HepG2 (cell line): Measurements from ENCODE around the gene SLC5A5. TPM values are rescaled to one million over a fixed set of nuclear protein-coding genes. Genes with fewer than 3 reads are reported as not detected.

Experiments used
- ATRX ChIP-seq: sonication (generic); formaldehyde crosslinking; IDR thresholded peaks from 2 replicates; pipeline ENCODE4 v1.4.0; 2020; ENCODE audit warnings: missing genetic modification reagents, borderline replicate concordance
- BCL6 ChIP-seq: IDR thresholded peaks from 2 replicates; pipeline ENCODE4 v1.6.1; 2016; ENCODE audit warnings: missing genetic modification reagents, missing compliant biosample characterization
- ERF ChIP-seq: IDR thresholded peaks from 2 replicates; pipeline ENCODE4 v1.6.1; 2018; ENCODE audit warnings: missing biosample characterization, missing genetic modification reagents
- FOXC1 ChIP-seq: sonication (generic); formaldehyde crosslinking; IDR thresholded peaks from 2 replicates; pipeline ENCODE4 v1.8.0; 2022; ENCODE audit warnings: mild to moderate bottlenecking, missing genetic modification reagents, borderline replicate concordance
- GTF2F1 ChIP-seq: fragments of 150-350 bp; IDR thresholded peaks from 2 replicates; pipeline ENCODE4 v1.6.1; 2014; ENCODE audit warnings: low read length
- KAT7 ChIP-seq: IDR thresholded peaks from 2 replicates; pipeline ENCODE4 v1.6.1; 2018; ENCODE audit warnings: borderline replicate concordance, missing compliant biosample characterization
- MEIS2 ChIP-seq: sonication (generic); formaldehyde crosslinking; IDR thresholded peaks from 2 replicates; pipeline ENCODE4 v1.9.0; 2021; ENCODE audit warnings: mild to moderate bottlenecking, missing genetic modification reagents
- MLLT10 ChIP-seq: sonication (generic); formaldehyde crosslinking; IDR thresholded peaks from 2 replicates; pipeline ENCODE4 v1.4.0; 2020; ENCODE audit warnings: missing genetic modification reagents
- MTF1 ChIP-seq: sonication (generic); formaldehyde crosslinking; IDR thresholded peaks from 2 replicates; pipeline ENCODE4 v1.5.0; 2020; ENCODE audit warnings: missing genetic modification reagents
- NFKBIZ ChIP-seq: IDR thresholded peaks from 2 replicates; pipeline ENCODE4 v1.6.1; 2018; ENCODE audit warnings: missing genetic modification reagents, missing compliant biosample characterization
- PHF8 ChIP-seq: sonication (generic); formaldehyde crosslinking; IDR thresholded peaks from 2 replicates; pipeline ENCODE4 v1.5.0; 2020; ENCODE audit warnings: missing genetic modification reagents
- TOPORS ChIP-seq: sonication (generic); formaldehyde crosslinking; IDR thresholded peaks from 2 replicates; pipeline ENCODE4 v1.8.0; 2023; ENCODE audit warnings: mild to moderate bottlenecking, missing genetic modification reagents
- ZFP36 ChIP-seq: fragments of 150-350 bp; IDR thresholded peaks from 2 replicates; pipeline ENCODE4 v1.6.1; 2018; ENCODE audit warnings: borderline replicate concordance, low read length, low read depth; ENCODE audit not compliant: partially characterized antibody
- ZNF12 ChIP-seq: sonication (generic); formaldehyde crosslinking; IDR thresholded peaks from 2 replicates; pipeline ENCODE4 v1.5.0; 2020; ENCODE audit warnings: missing genetic modification reagents
- ZNF337 ChIP-seq: sonication (generic); formaldehyde crosslinking; IDR thresholded peaks from 2 replicates; pipeline ENCODE4 v1.5.1; 2020; ENCODE audit warnings: missing genetic modification reagents, low read depth, mild to moderate bottlenecking, borderline replicate concordance
- ZNF782 ChIP-seq: sonication (generic); formaldehyde crosslinking; IDR thresholded peaks from 2 replicates; pipeline ENCODE4 v1.4.0; 2020; ENCODE audit warnings: missing genetic modification reagents, mild to moderate bottlenecking, borderline replicate concordance
- ZNF816 ChIP-seq: sonication (generic); formaldehyde crosslinking; IDR thresholded peaks from 2 replicates; pipeline ENCODE4 v1.8.0; 2022; ENCODE audit warnings: missing genetic modification reagents, mild to moderate bottlenecking, borderline replicate concordance
- ZSCAN25 ChIP-seq: sonication (generic); formaldehyde crosslinking; IDR thresholded peaks from 2 replicates; pipeline ENCODE4 v1.8.0; 2022; ENCODE audit warnings: mild to moderate bottlenecking, missing genetic modification reagents
- polyA plus RNA-seq, 8 experiments: library from polyadenylated mRNA; depleted of rRNA in 3 of 8; stranded (reverse) in 7 of 8; unstranded in 1 of 8; fragments of >200 nt; fragmentation: Illumina TruSeq in 4 of 8; extraction: Trizol in 4 of 8; gene quantifications; 2 replicates each; pipeline versions ENCODE4 v1.2.1 to v1.2.3, GENCODE V29; 2011 to 2016; ENCODE audit warnings: low read depth in 4 of 8, missing spikeins in 1 of 8, mixed read lengths in 1 of 8; ENCODE audit not compliant: insufficient read depth in 1 of 8
- total RNA-seq, 5 experiments: library from RNA; depleted of rRNA; stranded (reverse); fragments of >200 nt; fragmentation: Illumina TruSeq; extraction: Trizol; gene quantifications; 2 replicates each; pipeline ENCODE4 v1.2.3, GENCODE V29; 2016; ENCODE audit warnings: low read depth in 1 of 5
- TF ChIP-seq, protein P1 (sequence below), 2 experiments: sonication (generic) in 1 of 2; formaldehyde crosslinking in 1 of 2; IDR thresholded peaks; 2 replicates each; pipeline versions ENCODE4 v1.6.1 to v1.9.0; 2014 to 2022; ENCODE audit warnings: antibody characterized with exemption in 1 of 2, borderline replicate concordance in 1 of 2, inconsistent platforms in 1 of 2, low read depth in 1 of 2, missing genetic modification reagents in 1 of 2
- TF ChIP-seq, protein P2 (sequence below): sonication (generic); formaldehyde crosslinking; IDR thresholded peaks from 2 replicates; pipeline ENCODE4 v1.5.0; 2020; ENCODE audit warnings: missing genetic modification reagents
- TF ChIP-seq, protein P3 (sequence below): IDR thresholded peaks from 2 replicates; pipeline ENCODE4 v1.6.1; 2016; ENCODE audit warnings: mild to moderate bottlenecking, missing biosample characterization, missing genetic modification reagents

Gene SLC5A5
- total and polyA plus RNA-seq, 2 of the 13 experiments (the other 11 are each of a cell fraction or from before 2014, with no cell fraction given) = not detected

DNA sequence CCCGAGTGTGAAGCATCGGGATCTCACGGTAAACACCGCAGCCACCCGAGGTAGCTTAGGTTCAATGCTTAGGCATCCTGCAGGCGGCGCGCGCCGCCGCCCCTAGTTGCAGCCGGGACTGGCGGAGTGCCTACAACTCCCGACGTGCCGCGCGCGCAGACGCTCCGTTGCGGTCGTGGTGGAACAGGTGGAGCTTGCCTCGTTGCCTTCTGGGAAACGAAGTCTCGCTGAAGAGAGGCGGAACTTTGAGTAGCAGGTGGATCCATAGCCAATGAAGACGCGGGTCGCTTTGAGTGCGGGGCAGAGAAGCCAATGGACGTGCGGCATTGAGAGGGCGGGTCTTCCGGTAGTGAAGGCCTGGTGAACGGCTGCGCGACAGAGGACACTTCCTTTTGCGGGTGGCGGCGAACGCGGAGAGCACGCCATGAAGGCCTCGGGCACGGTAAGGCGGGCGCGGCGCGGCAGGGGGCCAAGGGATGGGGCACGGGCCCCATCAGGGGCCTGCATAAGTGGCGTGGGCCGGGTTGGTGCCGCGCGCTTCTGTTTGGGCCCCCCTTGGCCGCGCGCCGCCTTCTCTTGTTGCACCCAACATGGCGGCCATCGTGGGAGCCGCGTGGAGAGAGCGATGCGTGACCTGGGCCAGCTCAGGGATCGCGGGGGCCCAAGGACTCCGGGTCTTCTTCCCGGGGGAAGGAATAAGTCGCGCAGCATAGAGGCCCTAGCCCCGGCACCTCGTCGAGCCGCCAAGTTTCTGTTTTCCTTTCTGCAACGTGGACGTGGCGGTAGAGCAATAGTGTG is 12.0 kb upstream of the SLC5A5 start, which contains the start of gene RPL18A (continued):
- TF ChIP-seq KAT7 (CRISPR knock-in tag) = peak; percentile 82
- TF ChIP-seq, protein P1, sequence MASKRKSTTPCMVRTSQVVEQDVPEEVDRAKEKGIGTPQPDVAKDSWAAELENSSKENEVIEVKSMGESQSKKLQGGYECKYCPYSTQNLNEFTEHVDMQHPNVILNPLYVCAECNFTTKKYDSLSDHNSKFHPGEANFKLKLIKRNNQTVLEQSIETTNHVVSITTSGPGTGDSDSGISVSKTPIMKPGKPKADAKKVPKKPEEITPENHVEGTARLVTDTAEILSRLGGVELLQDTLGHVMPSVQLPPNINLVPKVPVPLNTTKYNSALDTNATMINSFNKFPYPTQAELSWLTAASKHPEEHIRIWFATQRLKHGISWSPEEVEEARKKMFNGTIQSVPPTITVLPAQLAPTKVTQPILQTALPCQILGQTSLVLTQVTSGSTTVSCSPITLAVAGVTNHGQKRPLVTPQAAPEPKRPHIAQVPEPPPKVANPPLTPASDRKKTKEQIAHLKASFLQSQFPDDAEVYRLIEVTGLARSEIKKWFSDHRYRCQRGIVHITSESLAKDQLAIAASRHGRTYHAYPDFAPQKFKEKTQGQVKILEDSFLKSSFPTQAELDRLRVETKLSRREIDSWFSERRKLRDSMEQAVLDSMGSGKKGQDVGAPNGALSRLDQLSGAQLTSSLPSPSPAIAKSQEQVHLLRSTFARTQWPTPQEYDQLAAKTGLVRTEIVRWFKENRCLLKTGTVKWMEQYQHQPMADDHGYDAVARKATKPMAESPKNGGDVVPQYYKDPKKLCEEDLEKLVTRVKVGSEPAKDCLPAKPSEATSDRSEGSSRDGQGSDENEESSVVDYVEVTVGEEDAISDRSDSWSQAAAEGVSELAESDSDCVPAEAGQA (IDR thresholded peaks at IDR 0.05; ENCODE audit: low read depth) = peak; percentile 40; the same call in 1 of the 2 replicates
- TF ChIP-seq, protein P1 (CRISPR knock-in tag; IDR thresholded peaks at IDR 0.05; ENCODE audit: borderline replicate concordance) = no peak
- TF ChIP-seq, protein P2, sequence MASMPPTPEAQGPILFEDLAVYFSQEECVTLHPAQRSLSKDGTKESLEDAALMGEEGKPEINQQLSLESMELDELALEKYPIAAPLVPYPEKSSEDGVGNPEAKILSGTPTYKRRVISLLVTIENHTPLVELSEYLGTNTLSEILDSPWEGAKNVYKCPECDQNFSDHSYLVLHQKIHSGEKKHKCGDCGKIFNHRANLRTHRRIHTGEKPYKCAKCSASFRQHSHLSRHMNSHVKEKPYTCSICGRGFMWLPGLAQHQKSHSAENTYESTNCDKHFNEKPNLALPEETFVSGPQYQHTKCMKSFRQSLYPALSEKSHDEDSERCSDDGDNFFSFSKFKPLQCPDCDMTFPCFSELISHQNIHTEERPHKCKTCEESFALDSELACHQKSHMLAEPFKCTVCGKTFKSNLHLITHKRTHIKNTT (CRISPR knock-in tag) = no peak
- no peak for TF ChIP-seq BCL6 (CRISPR knock-in tag)
- no peak for TF ChIP-seq MTF1
- no peak; the same call in 1 of the 2 replicates for TF ChIP-seq MLLT10
- TF ChIP-seq PHF8 (CRISPR knock-in tag) = peak; percentile 93
- peak; percentile 17; the same call in 1 of the 2 replicates for TF ChIP-seq NFKBIZ
- no peak for TF ChIP-seq ZNF816
- TF ChIP-seq ZNF782 (CRISPR knock-in tag) = no peak; the same call in 1 of the 2 replicates
- TF ChIP-seq ATRX (CRISPR knock-in tag) = no peak
- 0 out of 2 replicates have a peak, but pooled peaks have one; percentile 6 for TF ChIP-seq ZNF12 (CRISPR knock-in tag)
- no peak; the same call in 1 of the 2 replicates for TF ChIP-seq FOXC1 (CRISPR knock-in tag)
- TF ChIP-seq, protein P3, sequence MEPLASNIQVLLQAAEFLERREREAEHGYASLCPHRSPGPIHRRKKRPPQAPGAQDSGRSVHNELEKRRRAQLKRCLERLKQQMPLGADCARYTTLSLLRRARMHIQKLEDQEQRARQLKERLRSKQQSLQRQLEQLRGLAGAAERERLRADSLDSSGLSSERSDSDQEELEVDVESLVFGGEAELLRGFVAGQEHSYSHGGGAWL (CRISPR knock-in tag) = peak; percentile 58; the same call in 1 of the 2 replicates
- peak; percentile 60; the same call in 1 of the 2 replicates for TF ChIP-seq GTF2F1
- TF ChIP-seq MEIS2 (CRISPR knock-in tag) = no peak
- TF ChIP-seq TOPORS (CRISPR knock-in tag) = no peak
- TF ChIP-seq ZNF337 (CRISPR knock-in tag) = no peak
- no peak; the same call in 1 of the 2 replicates for TF ChIP-seq ERF (CRISPR knock-in tag)
- no peak for TF ChIP-seq ZFP36
- TF ChIP-seq ZSCAN25 (CRISPR knock-in tag) = no peak
